NCI-H2029 (cell line): Measurements from ENCODE around the gene NR2F2.

Experiments used
- DNase-seq: peaks from one replicate; lab custom pipeline; 2025; lab: John Stamatoyannopoulos, UW

The NR2F2 gene

DNA sequence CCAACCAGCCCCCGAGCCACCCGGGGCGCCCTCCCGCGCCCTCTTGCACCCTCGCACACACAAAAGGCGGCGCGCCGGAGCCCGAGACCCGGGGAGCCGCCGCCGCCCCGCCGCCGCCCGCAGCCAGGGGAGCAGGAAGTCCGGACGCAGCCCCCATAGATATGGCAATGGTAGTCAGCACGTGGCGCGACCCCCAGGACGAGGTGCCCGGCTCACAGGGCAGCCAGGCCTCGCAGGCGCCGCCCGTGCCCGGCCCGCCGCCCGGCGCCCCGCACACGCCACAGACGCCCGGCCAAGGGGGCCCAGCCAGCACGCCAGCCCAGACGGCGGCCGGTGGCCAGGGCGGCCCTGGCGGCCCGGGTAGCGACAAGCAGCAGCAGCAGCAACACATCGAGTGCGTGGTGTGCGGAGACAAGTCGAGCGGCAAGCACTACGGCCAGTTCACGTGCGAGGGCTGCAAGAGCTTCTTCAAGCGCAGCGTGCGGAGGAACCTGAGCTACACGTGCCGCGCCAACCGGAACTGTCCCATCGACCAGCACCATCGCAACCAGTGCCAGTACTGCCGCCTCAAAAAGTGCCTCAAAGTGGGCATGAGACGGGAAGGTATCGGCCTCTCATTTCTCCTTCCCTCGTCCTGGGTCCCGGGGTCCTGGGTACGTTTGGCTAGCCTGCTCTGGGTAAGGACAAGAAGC lies 1.6 kb downstream of the NR2F2 start:
- DNase-seq, result peak; percentile 38

DNA sequence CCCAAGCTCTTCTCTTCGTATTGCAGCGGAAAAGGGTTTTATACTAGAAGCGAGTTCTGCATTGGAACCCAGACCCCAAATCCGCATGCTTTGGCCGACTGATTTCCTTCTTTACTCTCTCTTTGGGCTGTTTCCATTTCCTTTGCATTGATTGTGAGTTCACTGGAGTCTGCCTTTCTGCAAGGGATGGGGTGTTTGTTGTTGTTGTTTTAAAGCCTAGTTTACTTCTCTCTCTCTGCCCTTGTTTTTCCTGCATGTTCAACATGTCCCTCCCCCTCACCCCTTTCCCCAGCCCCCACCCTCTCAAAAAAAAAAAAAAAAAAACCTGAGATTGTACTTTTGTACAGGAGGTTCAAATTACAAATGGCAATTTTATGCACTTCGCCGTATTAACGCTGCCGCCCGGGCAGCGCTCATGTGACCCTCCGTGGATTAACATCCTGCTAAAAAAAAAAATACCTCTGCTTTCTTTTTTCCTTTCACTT lies 2.2 kb downstream of the NR2F2 start:
- no peak for DNase-seq

DNA sequence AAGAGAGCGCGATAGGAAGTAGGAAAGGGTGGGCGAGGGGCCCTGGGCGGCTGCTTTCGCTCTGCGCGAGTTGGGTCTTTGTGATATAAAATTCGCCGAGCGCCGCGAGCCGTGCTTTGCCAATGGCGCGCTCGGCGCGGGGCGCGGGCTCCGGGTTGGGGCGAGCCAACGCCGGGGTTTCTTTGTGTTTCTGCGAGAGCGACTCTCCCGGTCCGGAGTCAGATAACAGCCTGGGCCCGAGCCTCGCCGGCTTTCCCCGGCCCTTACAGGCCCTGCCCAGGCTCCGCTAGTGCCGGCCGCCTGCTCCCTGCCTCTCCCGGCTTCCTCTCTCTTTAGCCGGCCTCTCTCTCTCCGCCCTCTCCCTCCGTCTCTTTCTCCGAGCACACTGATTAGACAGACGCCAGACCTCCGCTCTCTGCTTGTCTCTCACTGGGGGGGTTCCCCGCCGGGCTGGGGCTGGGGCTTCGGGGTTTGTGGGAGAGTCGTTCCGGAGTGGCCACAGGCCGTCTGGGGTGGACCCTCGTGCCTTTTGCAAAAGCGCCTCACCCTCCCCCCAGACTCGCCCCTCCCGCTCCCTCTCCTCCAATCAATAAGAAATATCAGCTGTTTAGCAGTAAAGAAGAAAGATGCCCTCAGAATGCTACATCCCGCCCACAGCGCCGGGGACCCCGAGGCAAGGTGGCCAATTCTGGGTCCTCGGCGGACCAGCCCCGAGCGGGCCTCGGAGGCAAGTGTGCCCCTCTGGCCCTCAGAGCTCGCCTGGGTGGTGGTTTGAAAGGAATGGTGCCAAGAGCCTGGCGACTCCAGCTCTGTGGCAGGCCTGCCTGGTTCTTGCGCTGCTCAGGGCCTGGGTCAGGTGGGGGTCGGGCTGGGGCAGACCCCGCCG lies 2.9 kb downstream of the NR2F2 start:
- DNase-seq, result no peak

DNA sequence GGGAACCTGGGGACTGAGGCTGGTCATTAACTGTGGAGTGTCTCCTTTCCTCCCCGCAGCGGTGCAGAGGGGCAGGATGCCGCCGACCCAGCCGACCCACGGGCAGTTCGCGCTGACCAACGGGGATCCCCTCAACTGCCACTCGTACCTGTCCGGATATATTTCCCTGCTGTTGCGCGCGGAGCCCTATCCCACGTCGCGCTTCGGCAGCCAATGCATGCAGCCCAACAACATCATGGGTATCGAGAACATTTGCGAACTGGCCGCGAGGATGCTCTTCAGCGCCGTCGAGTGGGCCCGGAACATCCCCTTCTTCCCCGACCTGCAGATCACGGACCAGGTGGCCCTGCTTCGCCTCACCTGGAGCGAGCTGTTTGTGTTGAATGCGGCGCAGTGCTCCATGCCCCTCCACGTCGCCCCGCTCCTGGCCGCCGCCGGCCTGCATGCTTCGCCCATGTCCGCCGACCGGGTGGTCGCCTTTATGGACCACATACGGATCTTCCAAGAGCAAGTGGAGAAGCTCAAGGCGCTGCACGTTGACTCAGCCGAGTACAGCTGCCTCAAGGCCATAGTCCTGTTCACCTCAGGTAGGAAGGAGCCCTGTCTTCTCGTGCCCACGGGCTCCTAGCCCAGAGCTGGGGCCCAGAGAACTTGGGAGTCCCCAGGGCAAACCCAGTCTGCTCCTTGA lies 3.7 kb downstream of the NR2F2 start:
- no peak for DNase-seq

DNA sequence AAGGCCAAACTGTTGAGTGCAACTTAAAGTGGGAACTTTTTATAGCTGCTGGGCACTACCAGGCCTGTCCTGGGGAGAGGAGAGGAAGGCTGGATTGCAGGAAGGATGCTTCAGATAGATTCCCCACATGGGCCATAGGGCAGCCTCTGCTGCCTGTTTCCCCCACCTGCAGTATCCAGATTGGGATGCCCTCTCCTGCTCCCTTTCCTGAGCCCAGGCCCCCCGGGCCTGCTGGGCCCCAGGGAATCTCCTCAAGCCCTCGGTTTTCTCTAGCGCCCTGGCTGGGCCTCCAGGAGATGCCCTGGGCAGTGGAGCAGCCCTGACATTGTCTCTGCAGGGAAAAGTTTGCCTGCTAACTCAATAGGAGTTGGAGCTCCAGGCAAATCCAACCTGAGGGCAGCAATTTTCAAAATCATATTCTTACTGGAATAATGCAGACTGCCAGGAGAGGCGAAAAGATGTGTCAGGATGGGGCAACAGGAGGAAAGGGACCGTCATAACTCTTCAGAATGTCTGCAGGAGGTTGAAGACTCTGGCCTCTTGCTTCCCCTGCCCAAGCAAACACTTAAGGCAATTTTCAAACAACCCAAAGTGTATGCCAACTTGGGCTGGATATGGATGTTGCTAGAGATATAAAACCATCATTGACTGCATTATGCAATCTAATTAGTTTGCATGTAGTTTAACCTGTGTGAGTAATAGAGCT lies 4.4 kb downstream of the NR2F2 start:
- no peak for DNase-seq

DNA sequence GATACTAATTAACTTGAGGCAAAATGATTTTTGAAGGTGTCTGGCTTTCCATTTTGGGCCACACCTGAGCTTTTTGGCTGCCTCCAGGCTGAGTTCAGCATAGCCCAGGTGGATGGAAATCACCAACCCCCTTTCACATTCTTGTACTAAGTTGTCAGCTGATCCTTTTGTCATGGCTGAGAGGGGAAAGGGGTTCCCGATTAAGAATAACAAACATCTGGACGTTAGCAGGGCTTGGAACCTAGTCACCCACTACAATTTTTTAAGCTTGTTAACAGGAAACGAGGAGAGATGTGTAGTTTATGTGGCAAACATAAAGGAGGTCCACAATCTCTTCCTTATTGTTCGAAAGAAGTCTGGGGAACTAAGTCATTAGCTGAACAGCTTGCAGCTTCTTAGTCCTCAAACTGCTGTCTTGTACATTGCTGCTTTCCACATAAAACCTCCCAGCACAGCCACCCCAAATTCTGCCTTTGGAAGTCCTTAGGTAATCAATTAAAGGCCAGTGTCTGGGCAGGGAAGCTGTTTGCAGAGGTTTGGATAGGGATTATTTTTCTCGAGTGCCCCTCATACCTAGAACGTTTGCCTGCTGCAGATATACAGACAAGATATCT lies 5.0 kb downstream of the NR2F2 start:
- DNase-seq, result no peak

DNA sequence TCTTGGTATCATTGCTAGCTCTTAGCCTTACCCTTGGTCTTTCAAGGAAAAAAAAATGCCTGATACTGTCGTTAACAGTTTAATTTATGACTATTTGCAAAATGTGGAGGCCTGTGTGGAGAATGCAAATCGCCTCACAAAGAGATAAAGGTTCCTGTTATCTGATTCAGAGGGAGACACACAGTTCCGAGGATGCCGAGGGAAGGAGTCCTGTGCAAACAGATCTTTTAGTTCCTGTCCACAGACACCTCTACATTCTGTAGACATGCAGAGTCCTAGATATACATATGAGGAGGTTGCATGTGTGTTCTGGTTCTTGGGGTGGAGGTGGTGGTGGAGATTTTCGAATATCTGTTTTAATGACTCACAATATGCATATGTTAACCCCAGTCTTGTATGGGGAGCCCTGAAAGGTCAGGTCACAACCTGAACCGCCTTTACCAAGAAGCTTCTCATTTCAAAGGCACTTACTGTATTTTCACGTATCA lies 5.7 kb downstream of the NR2F2 start:
- DNase-seq, result no peak

DNA sequence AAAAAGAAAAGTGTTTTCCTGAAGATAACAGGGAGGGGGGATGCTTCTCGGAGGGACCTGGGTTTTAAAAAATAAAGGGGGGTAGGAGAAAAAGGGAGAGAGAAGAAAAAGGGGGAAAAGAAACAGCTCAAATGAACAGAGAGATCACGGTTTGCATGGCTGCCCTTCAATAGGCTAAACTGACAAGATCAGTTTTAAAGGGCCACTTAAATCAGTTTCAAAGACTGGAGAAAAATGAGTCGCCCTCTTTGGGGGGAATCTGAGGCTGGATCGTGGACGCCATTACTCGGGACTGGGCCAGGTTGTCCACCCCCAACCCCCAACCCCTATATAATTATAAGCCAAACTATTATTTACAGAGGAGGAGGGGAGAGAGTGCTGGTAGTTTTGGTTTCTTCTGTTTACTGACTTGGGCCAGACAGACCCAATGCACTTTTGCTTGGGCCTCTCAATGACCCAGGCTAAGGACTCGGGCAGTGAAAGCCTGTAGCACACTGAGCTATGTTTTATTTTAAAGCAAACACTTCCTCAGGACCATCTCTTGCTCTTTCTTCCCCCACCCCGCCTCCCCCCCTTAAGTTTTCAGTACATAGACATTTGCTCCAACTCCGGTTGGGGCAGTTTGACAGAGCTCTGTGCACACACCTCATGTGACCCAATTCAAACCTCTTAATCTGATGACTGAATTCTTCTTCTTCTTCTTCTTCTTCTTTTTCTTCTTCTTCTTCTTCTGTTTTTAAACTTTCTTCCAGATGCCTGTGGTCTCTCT lies 6.3 kb downstream of the NR2F2 start:
- no peak for DNase-seq

DNA sequence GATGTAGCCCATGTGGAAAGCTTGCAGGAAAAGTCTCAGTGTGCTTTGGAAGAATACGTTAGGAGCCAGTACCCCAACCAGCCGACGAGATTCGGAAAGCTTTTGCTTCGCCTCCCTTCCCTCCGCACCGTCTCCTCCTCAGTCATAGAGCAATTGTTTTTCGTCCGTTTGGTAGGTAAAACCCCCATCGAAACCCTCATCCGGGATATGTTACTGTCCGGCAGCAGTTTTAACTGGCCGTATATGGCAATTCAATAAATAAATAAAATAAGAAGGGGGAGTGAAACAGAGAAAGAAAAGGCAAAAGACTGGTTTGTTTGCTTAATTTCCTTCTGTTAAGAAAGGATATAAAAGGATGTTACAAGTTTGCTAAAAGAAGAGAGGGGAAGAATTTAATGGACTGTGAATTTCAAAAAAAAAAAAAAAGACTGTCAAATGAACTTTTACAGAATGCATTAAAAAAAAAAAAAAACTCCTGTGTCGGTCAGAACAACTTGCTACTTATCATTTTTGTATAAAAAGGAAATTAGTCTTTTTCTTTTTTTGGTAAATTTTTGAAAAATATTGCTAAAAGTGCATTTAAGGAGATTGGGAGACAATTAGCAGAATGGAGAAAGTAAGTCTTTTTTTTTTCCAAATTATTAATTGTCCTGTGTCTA lies 7.0 kb downstream of the NR2F2 start:
- DNase-seq, result no peak

DNA sequence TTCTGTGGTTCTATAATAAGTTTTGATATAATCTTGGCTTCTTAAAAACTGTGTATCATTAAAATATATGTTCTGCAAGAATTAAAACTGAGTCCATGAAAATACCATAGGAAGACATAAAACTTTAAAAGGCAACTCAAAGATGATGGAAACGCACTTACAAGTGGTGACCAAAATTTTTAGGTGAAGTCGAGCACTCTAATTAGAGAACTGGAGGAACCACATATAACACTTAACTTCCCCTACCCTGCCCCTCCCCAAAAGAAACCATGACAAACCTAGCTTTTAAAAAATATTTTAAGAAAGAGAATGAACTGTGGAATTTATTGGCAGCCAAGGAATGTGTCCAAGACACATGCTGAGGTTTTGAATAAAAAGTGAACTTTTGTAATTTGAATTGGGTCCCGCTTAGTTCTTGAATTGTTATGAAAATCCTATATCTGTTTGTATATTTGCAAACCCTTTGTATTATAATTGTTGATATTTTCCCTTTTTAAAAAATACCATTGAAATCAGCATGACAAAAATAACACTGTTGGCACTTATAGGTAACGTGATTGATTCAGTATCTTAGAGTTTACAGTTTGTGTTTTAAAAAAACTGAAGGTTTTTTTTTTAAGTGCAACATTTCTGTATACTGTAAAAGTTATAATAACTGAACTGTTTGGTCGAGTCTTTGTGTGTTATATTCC lies 7.7 kb downstream of the NR2F2 start:
- no peak for DNase-seq

DNA sequence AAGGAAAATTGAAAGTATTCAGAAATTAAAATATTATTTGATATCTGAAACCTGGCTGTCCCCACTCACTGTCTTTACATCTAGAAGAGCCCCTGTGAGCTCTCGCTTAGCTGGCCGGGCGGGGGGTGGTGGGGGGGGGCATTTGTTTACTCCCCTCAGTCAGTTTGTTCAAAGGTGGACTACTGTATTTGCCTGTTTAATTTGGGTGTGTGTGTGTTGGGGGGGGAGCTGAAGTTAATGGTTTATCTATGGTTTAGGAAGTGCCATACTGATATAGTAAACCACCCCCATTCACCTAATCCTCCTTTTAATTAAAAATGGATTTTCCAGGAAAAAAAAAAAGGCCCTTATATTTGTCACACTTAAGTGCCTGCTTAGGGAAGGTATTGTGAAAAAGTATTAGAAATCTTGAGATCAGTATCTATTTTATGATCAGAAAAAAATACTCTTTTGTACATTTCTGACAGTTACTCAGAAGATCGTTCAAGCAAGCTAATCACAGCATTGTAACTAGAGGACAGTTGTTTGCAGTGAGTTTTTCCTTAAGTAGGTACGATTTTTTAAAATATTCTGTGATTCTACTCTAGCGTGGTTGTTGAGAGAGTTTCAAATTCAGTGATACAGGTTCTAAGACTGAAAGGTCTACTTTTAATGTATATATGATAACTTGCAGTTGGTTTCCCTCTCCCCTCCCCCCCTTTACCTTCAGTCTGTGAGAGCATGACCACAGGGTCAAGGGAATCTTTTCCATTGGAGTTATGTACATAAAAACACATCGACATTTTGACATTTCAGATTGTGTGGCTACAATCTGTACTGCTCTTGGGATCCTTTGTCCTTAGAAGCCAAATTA lies 8.5 kb downstream of the NR2F2 start:
- no peak for DNase-seq

DNA sequence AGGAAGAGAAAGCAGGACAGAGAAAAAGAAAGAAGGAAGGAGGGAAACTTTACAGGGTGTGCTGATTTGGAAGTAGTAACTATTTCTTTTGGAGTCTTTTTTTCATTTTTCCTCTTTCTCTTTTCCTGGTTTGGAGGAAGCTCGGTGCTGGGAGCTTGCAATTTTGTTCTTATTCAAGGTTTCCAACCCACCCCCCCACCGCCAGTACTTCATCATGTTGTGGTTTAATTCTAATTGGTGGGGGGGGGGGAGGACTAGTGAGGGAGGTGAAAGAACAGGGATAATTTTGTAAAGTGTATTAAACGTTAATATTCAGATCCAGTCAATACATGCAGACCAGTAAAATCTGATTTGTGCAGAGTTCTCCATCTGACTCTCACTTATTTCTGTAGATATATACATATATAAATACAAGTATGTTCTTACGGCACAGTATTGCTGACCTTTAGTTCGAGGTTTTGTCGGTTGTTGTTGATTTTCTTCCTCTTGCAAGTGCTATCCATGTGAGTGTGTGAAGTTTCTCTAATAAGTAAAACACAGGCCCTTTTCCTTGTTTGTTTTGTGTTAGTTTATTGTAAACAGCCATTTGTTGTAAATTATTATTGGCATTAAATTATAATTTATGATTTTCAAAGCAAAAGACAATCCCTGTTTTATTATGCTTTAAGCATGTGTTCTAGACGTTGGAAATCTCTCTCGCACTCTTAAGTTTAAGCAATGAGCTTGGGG lies 9.3 kb downstream of the NR2F2 start:
- no peak for DNase-seq

DNA sequence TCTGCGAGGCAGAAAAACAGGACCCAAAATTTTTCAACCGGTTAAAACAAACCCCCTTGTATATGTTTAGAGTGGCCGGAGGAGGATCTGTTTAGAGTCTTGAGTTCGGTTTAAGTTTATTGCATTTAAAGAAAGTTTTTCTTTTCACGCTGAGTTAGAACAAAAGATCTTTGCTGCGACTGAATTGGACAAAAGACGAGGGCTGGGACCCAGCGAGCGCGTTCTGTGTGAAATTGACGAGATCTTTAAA lies 9.8 kb downstream of the NR2F2 start:
- DNase-seq, result no peak

DNA sequence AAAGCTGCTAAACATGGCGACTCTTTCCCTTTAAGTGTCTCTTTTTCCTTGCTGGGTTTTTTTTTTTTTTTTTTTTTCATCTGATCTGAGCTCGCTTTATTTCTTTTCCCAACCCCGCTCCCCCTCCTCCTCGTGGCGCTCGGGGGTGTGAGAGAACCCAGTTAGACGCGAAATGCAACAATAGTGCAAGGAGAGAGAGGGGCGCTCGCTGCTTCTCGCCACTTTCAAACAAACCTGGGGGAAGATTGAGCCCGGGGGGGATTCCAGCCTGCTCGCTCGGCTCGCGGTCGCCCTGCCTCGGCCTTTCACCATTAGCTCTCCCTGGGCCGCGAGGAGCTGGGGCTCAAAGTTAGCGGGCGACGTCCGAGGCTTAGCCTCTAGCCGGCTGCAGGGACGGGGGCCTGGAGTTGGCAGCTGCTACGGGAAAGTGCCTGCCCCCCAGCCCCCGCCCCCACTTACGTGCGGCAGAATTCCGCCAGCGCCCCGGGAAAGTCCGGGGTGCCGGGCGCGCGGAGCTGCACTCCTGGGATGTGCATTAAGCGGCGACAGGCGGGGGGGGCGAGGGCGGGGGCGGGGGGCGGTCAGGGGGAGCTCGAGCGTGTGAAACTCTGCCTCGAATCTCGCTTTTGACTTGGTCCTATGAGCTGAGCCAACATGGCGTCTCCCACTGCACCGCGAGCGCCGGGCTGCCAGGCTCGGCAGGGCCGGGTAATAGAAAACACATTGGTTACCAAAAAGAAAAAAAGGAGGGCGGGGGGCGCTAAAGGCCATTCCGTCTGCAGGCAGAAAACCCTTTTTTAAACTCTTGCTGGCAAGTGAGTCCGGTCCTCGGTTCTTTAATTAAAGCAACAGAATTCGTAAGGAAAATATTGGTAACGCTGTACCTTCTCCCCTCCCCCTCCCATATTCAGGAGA lies 10.4 kb downstream of the NR2F2 start:
- no peak for DNase-seq

DNA sequence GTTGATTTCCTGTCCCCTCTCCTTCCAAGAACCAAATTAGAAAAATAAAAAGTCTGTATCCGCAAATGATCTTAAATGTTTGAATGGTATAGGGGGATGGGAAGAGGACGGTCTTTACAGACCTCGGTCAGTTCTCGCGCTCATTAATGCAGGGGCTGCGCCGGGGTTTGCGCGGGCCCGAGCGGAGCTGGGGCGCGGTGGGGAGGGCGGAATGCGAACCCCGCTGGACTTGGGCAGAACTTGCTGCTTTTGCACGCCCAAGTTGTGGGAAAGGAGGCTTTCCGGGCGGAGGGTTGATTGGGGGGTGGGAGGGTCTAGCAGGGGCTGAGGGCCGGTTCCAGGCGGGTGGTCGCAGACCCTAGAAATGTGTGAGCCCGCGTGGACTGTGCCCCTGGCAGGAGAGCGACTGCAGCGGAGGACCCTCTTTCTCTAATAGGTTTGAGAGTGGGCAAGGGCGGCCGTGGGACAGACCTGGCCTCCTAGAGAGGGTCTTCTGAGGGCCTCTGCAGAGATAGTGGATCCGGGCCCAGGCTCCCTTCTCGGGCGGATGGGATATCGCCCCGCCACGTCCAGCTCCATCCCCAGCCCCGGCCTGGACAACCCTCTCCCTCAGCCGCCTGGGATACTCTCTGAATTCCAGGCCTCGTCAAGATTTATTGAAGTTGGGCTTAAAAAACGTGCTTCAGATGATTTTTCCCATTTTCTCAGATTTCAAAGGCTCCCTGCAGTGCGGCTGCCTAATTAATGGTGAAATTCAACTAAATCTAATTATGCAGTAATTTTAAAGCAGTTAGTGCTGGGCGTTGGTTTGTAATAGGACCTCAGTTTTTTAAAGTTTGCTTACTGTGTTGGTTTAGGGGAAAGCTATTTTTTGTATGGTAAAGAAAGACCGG lies 11.3 kb downstream of the NR2F2 start:
- no peak for DNase-seq
